Endothelial cell (in vitro differentiated cells): ENCODE results near the gene CTNS. TPM values are rescaled to one million over a fixed set of nuclear protein-coding genes. Genes with fewer than 3 reads are reported as not detected.

Experiments used
- DNase-seq: peaks from one replicate; pipeline ENCODE4 v3.0.0; 2021; ENCODE audit warnings: low spot score
- H3K27ac Mint-ChIP-seq: one replicate; pipeline ENCODE4 v1.8.0; 2021; ENCODE audit warnings: mixed read lengths, inconsistent platforms; ENCODE audit not compliant: unreplicated experiment
- H3K27me3 Mint-ChIP-seq: one replicate; pipeline ENCODE4 v1.8.0; 2021; ENCODE audit warnings: mild to moderate bottlenecking, moderate library complexity, mixed read lengths, inconsistent platforms; ENCODE audit not compliant: unreplicated experiment
- H3K36me3 Mint-ChIP-seq: one replicate; pipeline ENCODE4 v1.8.0; 2021; ENCODE audit warnings: mild to moderate bottlenecking, low read depth, mixed read lengths, inconsistent platforms; ENCODE audit not compliant: unreplicated experiment
- H3K4me1 Mint-ChIP-seq: one replicate; pipeline ENCODE4 v1.8.0; 2021; ENCODE audit warnings: mild to moderate bottlenecking, mixed read lengths, inconsistent platforms; ENCODE audit not compliant: unreplicated experiment
- H3K4me3 Mint-ChIP-seq: one replicate; pipeline ENCODE4 v1.8.0; 2021; ENCODE audit warnings: mild to moderate bottlenecking, mixed read lengths, inconsistent platforms; ENCODE audit not compliant: unreplicated experiment
- H3K9me3 Mint-ChIP-seq: one replicate; pipeline ENCODE4 v1.8.0; 2021; ENCODE audit warnings: mixed read lengths, inconsistent platforms; ENCODE audit not compliant: unreplicated experiment
- long read RNA-seq: library from polyadenylated mRNA; unstranded; transcript quantifications from one replicate; pipeline ENCODE4 v2.0.0, GENCODE V29; 2020; ENCODE audit not compliant: unreplicated experiment
- total RNA-seq: library from RNA; stranded (reverse); fragmentation: NEBNext Ultra II Directional; extraction: Animal tissue kit (Norgen Biotek cat#: 25700); gene quantifications from one replicate; pipeline ENCODE4 v1.2.1, GENCODE V29; 2021; ENCODE audit not compliant: unreplicated experiment
- TF ChIP-seq, protein P1 (sequence below): fragments of 200-600 bp; sonication (generic); IDR thresholded peaks from one replicate; pipeline ENCODE4 v1.5.0; 2021; ENCODE audit warnings: antibody characterized with exemption; ENCODE audit not compliant: unreplicated experiment

CTNS gene
- total RNA-seq, result 17.5 TPM
- long read RNA-seq, transcript CTNS-201 (12 exons, 2,866 nt), result major isoform, 15 of 21 reads
- long read RNA-seq, partial matches to known transcripts, result 4 of 21 reads
- long read RNA-seq, other reads (novel, unspliced or antisense), result 2 of 21 reads

DNA sequence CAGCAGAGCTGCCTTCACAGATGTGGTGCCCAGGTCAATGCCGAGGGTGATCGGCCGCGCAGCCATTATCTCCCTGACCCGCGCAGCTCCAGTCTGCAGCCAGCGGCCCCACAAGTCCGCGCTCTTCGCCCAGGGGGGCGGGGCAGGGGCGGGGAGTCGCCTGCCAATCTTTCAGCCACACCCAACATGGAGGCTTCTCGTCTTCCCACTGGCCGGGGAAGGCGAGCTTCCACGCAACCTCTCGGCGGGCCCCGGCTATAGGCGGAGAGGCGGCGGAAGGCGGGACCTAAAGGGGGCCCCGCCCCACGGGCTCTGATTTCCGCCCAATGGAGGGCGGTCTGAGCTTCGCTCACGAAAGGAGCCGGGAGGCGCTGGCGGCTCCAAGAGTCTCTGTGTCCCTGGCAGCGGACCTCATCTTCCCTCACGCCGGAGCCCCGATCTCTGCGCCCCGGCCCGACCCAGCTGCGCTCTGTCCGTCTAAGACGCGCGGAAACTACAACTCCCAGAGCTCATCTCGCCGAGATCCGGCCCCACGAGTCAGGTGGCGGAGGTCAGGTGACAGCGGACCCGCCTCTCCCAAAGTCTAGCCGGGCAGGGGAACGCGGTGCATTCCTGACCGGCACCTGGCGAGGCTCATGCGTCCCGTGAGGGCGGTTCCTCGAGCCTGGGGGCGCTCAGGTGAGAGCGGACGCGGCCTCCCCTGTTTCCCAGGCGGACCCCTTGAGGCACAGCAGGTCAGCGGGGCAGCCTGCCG is at the start of gene CTNS, which contains the start of gene SHPK:
CTNS (plus strand) TSS at position 607 of the 754 bp plus-strand sequence. CDS start 3,447 bp downstream, outside the sequence.
SHPK (minus strand) TSS at position 97 of the 754 bp plus-strand sequence; CDS start at position 66, 31 bp downstream.
- peak; percentile 96 for DNase-seq
- Mint-ChIP-seq H3K4me1 (peaks cover 14% of the 10 kb centered on the region), H3K9me3 (no peaks in the 10 kb centered on the region), H3K4me3 (peak within 1 kb of the TSS; percentile 97), H3K27me3 (peaks cover 10% of the 10 kb centered on the region), H3K36me3 (peaks cover 10% of the 10 kb centered on the region), H3K27ac (peak within 1 kb of the TSS; percentile 99)
- TF ChIP-seq, protein P1, sequence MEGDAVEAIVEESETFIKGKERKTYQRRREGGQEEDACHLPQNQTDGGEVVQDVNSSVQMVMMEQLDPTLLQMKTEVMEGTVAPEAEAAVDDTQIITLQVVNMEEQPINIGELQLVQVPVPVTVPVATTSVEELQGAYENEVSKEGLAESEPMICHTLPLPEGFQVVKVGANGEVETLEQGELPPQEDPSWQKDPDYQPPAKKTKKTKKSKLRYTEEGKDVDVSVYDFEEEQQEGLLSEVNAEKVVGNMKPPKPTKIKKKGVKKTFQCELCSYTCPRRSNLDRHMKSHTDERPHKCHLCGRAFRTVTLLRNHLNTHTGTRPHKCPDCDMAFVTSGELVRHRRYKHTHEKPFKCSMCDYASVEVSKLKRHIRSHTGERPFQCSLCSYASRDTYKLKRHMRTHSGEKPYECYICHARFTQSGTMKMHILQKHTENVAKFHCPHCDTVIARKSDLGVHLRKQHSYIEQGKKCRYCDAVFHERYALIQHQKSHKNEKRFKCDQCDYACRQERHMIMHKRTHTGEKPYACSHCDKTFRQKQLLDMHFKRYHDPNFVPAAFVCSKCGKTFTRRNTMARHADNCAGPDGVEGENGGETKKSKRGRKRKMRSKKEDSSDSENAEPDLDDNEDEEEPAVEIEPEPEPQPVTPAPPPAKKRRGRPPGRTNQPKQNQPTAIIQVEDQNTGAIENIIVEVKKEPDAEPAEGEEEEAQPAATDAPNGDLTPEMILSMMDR, result no peak

DNA sequence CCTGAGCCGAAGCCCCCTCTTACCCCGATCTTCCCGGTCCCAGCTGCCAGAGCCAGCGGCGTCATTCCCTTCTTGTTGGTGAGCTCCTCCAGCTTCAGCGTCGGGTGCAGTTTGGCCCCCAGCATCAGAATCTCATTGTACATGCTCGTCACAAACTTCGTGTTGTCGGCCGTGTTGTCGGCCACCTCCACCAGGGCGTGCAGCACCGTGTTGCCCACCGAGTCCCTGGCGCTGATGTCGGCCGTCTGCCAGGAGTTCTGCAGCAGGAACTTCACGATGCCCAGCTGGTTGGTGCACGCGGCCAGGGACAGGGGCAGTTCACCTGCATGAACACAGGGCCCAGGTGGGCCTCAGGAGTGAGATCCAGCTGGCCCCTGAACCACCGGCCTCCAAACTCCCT is 46.8 kb upstream of the CTNS start:
- no peak overlapping the region for H3K27ac Mint-ChIP-seq
- H3K27me3 Mint-ChIP-seq, result peaks cover 9% of the 10 kb centered on the region
- TF ChIP-seq, protein P1, result no peak
- DNase-seq, result no peak
- H3K4me1 Mint-ChIP-seq, result peaks cover 3% of the 10 kb centered on the region
- no peak overlapping the region for H3K4me3 Mint-ChIP-seq
- H3K9me3 Mint-ChIP-seq, result no peaks in the 10 kb centered on the region
- peaks cover 24% of the 10 kb centered on the region for H3K36me3 Mint-ChIP-seq

DNA sequence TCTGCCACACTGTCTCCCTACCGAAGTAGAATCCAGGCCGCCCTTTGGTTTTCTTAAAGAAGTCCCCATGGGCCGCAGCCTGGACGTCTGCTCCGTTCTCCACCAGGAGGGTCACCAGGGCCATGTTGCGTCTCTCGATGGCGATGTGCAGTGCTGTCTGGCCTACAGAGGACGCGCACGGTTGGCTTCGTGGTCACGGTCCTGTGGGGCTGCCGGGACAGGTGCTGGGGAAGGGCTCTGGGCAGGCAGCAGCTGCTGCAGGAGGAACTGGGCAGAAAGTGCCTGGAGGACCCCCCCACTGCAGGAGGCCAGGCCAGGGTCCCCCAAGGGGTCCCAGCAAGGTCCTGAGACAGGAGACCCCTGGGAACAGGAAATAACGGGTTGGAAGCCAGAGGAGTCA is 46.3 kb upstream of the CTNS start:
- Mint-ChIP-seq H3K27ac (no peak overlapping the region), H3K36me3 (peaks cover 24% of the 10 kb centered on the region), H3K4me1 (peaks cover 3% of the 10 kb centered on the region), H3K27me3 (peaks cover 9% of the 10 kb centered on the region), H3K4me3 (no peak overlapping the region), H3K9me3 (no peaks in the 10 kb centered on the region)
- TF ChIP-seq, protein P1, result no peak
- no peak for DNase-seq

DNA sequence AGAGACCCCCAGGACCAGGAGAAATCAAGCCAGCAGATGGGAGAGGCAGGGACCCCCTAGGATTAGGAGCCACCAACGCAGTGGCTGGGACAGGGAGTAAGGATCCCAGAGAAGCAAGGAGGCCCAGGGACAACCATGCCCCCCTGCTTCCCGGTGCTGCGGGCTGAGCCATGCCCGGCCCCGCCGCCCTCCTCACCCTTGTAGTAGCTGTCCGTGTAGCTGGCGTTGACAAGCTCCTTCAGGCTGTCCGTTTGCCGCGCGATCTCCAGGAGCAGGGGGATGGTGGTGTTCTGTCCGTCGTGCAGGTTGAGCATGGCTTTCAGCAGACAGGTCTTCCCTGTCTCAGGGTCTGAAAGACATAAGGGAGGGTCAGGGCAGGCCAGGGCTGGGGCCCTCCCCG is 45.8 kb upstream of the CTNS start:
- H3K36me3 Mint-ChIP-seq, result peaks cover 24% of the 10 kb centered on the region
- H3K27ac Mint-ChIP-seq, result no peak overlapping the region
- no peak for DNase-seq
- peaks cover 9% of the 10 kb centered on the region for H3K27me3 Mint-ChIP-seq
- H3K4me3 Mint-ChIP-seq, result no peak overlapping the region
- no peaks in the 10 kb centered on the region for H3K9me3 Mint-ChIP-seq
- peaks cover 3% of the 10 kb centered on the region for H3K4me1 Mint-ChIP-seq
- TF ChIP-seq, protein P1, result no peak
